HCT116 (cell line): ENCODE measurements around the gene NCOA5. TPM values are rescaled to one million over a fixed set of nuclear protein-coding genes. Genes with fewer than 3 reads are reported as not detected.

ENCODE experiments used
- ATAC-seq: fragments of 200-7000 bp; cut with Tn5 transposase; 2 replicates; pipeline ENCODE4 v1.9.1; 2020; ENCODE audit warnings: mild to moderate bottlenecking, moderate library complexity
- BruUV-seq: library from RNA; stranded (reverse); fragments of 400-500 nt; replicated peaks from 2 replicates; lab custom pipeline; 2021; lab: Mats Ljungman, UMichigan
- CTCF ChIA-PET: fragments of 300-600 bp; sonication (Branson Sonifier 250); formaldehyde crosslinking; loops from one replicate; lab custom pipeline; 2021; ENCODE audit warnings: antibody characterized with exemption; lab: Charles Lee
- POLR2A ChIA-PET: fragments of 300-600, 350-600 bp; sonication (Branson Sonifier 250); formaldehyde crosslinking; loops from one replicate; lab custom pipeline; 2021; ENCODE audit warnings: antibody characterized with exemption; lab: Charles Lee
- RAD21 ChIA-PET, 2 experiments: fragments of 300-600 bp; sonication (Branson Sonifier 250); formaldehyde crosslinking; loops; one replicate each; lab custom pipeline; 2023; ENCODE audit warnings: low total read pairs in 2 of 2; ENCODE audit not compliant: uncharacterized antibody in 2 of 2, unreplicated experiment in 2 of 2, low non-redundant PET in 1 of 2; lab: Charles Lee
- DNase-seq: peaks from one replicate; pipeline ENCODE4 v3.0.0-alpha.2; 2010; ENCODE audit warnings: low read depth, low spot score
- H2AFZ ChIP-seq: fragments of 200-600 bp; shearing (Covaris generic), sonication (generic); 2 replicates; pipeline ENCODE4 v1.6.1; 2017; ENCODE audit warnings: low read depth, mixed run types, mixed read lengths, antibody characterized with exemption, low read length; ENCODE audit not compliant: poor library complexity, severe bottlenecking
- H3K27ac ChIP-seq: 2 replicates; pipeline ENCODE4 v1.5.1; 2012; ENCODE audit warnings: low read depth, low read length
- H3K27me3 ChIP-seq: fragments of 200-600 bp; sonication (generic); 2 replicates; pipeline ENCODE4 v1.6.1; 2016; ENCODE audit warnings: mixed run types, low read length, mixed read lengths; ENCODE audit not compliant: insufficient read depth
- H3K36me3 ChIP-seq, 2 experiments: fragments of 200-500 bp in 1 of 2; fragments of 200-600 bp in 1 of 2; sonication (Bioruptor generic) in 1 of 2; sonication (generic) in 1 of 2; 2 replicates each; pipeline versions ENCODE4 v1.5.1 to v1.6.1; 2014 to 2016; ENCODE audit warnings: low read length in 2 of 2, inconsistent platforms in 1 of 2, mixed read lengths in 1 of 2, mixed run types in 1 of 2; ENCODE audit not compliant: insufficient read depth in 2 of 2, control insufficient read depth in 1 of 2
- H3K4me1 ChIP-seq, 2 experiments: fragments of 200-600 bp in 1 of 2; sonication (generic) in 1 of 2; 2 replicates each; pipeline versions ENCODE4 v1.5.1 to v1.6.1; 2012 to 2017; ENCODE audit warnings: low read length in 2 of 2, inconsistent platforms in 1 of 2, mild to moderate bottlenecking in 1 of 2, mixed read lengths in 1 of 2, mixed run types in 1 of 2, moderate library complexity in 1 of 2; ENCODE audit not compliant: insufficient read depth in 2 of 2, control insufficient read depth in 1 of 2
- H3K4me2 ChIP-seq: fragments of 200-600 bp; sonication (generic); 2 replicates; pipeline ENCODE4 v1.6.1; 2017; ENCODE audit warnings: mixed run types, low read length, mixed read lengths
- H3K4me3 ChIP-seq, 2 experiments: fragments of 200-600 bp in 1 of 2; sonication (generic) in 1 of 2; replicated peaks in 1 of 2; 2 replicates each; pipeline ENCODE4 v1.5.1; 2011 to 2016; ENCODE audit warnings: low read length in 2 of 2, control low read depth in 1 of 2, low read depth in 1 of 2, mild to moderate bottlenecking in 1 of 2, mixed read lengths in 1 of 2, mixed run types in 1 of 2
- H3K79me2 ChIP-seq: fragments of 200-600 bp; sonication (generic); 2 replicates; pipeline ENCODE4 v1.6.1; 2017; ENCODE audit warnings: mild to moderate bottlenecking, mixed run types, low read length, moderate library complexity, mixed read lengths; ENCODE audit not compliant: insufficient read depth
- H3K9ac ChIP-seq: fragments of 200-600 bp; sonication (generic); 2 replicates; pipeline ENCODE4 v1.6.1; 2016; ENCODE audit warnings: low read length, mixed read lengths
- H3K9me2 ChIP-seq: fragments of 200-600 bp; sonication (generic), shearing (Covaris generic); 2 replicates; pipeline ENCODE4 v1.6.1; 2017; ENCODE audit warnings: mixed run types, mild to moderate bottlenecking, moderate library complexity; ENCODE audit not compliant: insufficient read depth
- H3K9me3 ChIP-seq, 2 experiments: fragments of 200-500 bp in 1 of 2; fragments of 200-600 bp in 1 of 2; sonication (Bioruptor generic) in 1 of 2; sonication (generic) in 1 of 2; 2 replicates each; pipeline ENCODE4 v1.6.1; 2014 to 2017; ENCODE audit warnings: low read length in 2 of 2, mixed read lengths in 2 of 2, inconsistent platforms in 1 of 2, low read depth in 1 of 2, mild to moderate bottlenecking in 1 of 2, mixed run types in 1 of 2, moderate library complexity in 1 of 2; ENCODE audit not compliant: control insufficient read depth in 1 of 2, insufficient read depth in 1 of 2
- H4K20me1 ChIP-seq: fragments of 200-600 bp; sonication (generic), shearing (Covaris generic); 2 replicates; pipeline ENCODE4 v1.6.1; 2017; ENCODE audit warnings: mixed run types, mild to moderate bottlenecking, moderate library complexity; ENCODE audit not compliant: insufficient read depth
- EZH2 ChIP-seq: fragments of 200-600 bp; sonication (generic); IDR thresholded peaks from 2 replicates; pipeline ENCODE4 v1.6.1; 2017; ENCODE audit warnings: antibody characterized with exemption, mixed run types
- FOSL1 ChIP-seq: IDR thresholded peaks from 2 replicates; pipeline ENCODE4 v1.6.1; 2012; ENCODE audit warnings: low read depth
- POLR2A ChIP-seq: IDR thresholded peaks from 2 replicates; pipeline ENCODE4 v1.7.0; 2011; ENCODE audit warnings: borderline replicate concordance; ENCODE audit not compliant: insufficient read depth, insufficient read length; ENCODE audit errors: extremely low read depth
- POLR2AphosphoS5 ChIP-seq: IDR thresholded peaks from 2 replicates; pipeline ENCODE4 v1.6.1; 2011; ENCODE audit warnings: mild to moderate bottlenecking, low read depth, low read length, moderate library complexity
- RAD21 ChIP-seq: IDR thresholded peaks from 2 replicates; pipeline ENCODE4 v1.6.1; 2012; ENCODE audit warnings: low read depth, mild to moderate bottlenecking
- SP1 ChIP-seq: IDR thresholded peaks from 2 replicates; pipeline ENCODE4 v1.6.1; 2012; ENCODE audit warnings: low read depth
- SRF ChIP-seq: IDR thresholded peaks from 2 replicates; pipeline ENCODE4 v1.6.1; 2012; ENCODE audit warnings: low read depth
- TCF7L2 ChIP-seq: IDR thresholded peaks from 2 replicates; pipeline ENCODE4 v1.7.0; 2011; ENCODE audit warnings: borderline replicate concordance, inconsistent platforms; ENCODE audit not compliant: insufficient read depth, insufficient read length; ENCODE audit errors: extremely low read depth
- ZBTB33 ChIP-seq: IDR thresholded peaks from 2 replicates; pipeline ENCODE4 v1.6.1; 2011; ENCODE audit warnings: mild to moderate bottlenecking, low read length, moderate library complexity; ENCODE audit not compliant: insufficient replicate concordance; ENCODE audit errors: extremely low read depth
- ZFX ChIP-seq: fragments of 450-650 bp; IDR thresholded peaks from 2 replicates; pipeline ENCODE4 v1.6.1; 2017
- ZNF274 ChIP-seq: fragments of 200-500 bp; sonication (Bioruptor generic); IDR thresholded peaks from 2 replicates; pipeline ENCODE4 v1.6.1; 2014; ENCODE audit warnings: mild to moderate bottlenecking, low read depth, low read length, inconsistent platforms
- intact Hi-C: fragments of 100-400 bp; cut with micrococcal nuclease; formaldehyde crosslinking; loops from 2 replicates; pipeline ENCODE4 v1.10.0; 2022
- total RNA-seq: library from RNA; stranded (reverse); gene quantifications from one replicate; pipeline ENCODE4 v1.2.1, GENCODE V29; 2021; ENCODE audit not compliant: unreplicated experiment

The NCOA5 gene
- total RNA-seq, 1 experiment from 2014 or later: 31.6 TPM

GRCh38 chr20:46117704-46118467, 28.1 kb upstream of the NCOA5 start, which contains the start of gene CD40:
TSS of gene CD40 (plus strand) at chr20:46118314. CDS start at chr20:46118344, 30 bp downstream.
- ChIA-PET CTCF (no interaction called here), POLR2A (interaction anchor here (0.5 kb wide), 1 partner anchor 103 kb away, joined by 5 read pairs; no protein-coding TSS in a partner anchor), RAD21 (no interaction called here)
- H2AFZ ChIP-seq: peak within 1 kb of the TSS; percentile 89
- no peaks in the 10 kb centered on the region for H3K27me3 ChIP-seq
- peaks cover 0 to 5% of the 10 kb centered on the region in 2 experiments; a peak in 2 of 4 replicates for H3K36me3 ChIP-seq
- H3K9ac ChIP-seq: peak within 1 kb of the TSS; percentile 59
- BruUV-seq: no TSS peak
- H3K9me2 ChIP-seq: no peaks in the 10 kb centered on the region
- H4K20me1 ChIP-seq: no peaks in the 10 kb centered on the region
- TF ChIP-seq ZNF274 (no peak), TCF7L2 (no peak), ZFX (peak; percentile 55), SRF (no peak), ZBTB33 (no peak), POLR2A (peak; percentile 38), RAD21 (no peak), SP1 (0 out of 2 replicates have a peak, but pooled peaks have one; percentile 28), FOSL1 (no peak), EZH2 (no peak), POLR2AphosphoS5 (peak; percentile 82)
- ATAC-seq: peak; percentile 98
- intact Hi-C loops: no loop called here
- no peaks in the 10 kb centered on the region for H3K9me3 ChIP-seq
- peak within 1 kb of the TSS; percentile 71 to 74 for H3K4me3 ChIP-seq
- peaks cover 12% of the 10 kb centered on the region for H3K79me2 ChIP-seq
- H3K4me1 ChIP-seq: peaks cover 11 to 15% of the 10 kb centered on the region in 2 experiments
- H3K27ac ChIP-seq: peak within 1 kb of the TSS; percentile 33
- DNase-seq: peak; percentile 68
- peak within 1 kb of the TSS; percentile 83 for H3K4me2 ChIP-seq
